ENCODE results near the gene SMIM38.

SMIM38 gene

GRCh38 chr11:69170704-69171103, 15.0 kb downstream of the SMIM38 start:
- H3K4me3 ChIP-seq (ENCODE audit: low read length in 2 of 2), result no peak overlapping the region
- no peak overlapping the region for H3K27ac ChIP-seq (ENCODE audit: low read length)
- peaks cover 19% of the 10 kb centered on the region for H3K4me1 ChIP-seq (ENCODE audit: control insufficient read depth, insufficient read depth, low read length)
- H3K9me3 ChIP-seq (ENCODE audit: control insufficient read depth in 2 of 2, low read length in 2 of 2), result peaks cover 0 to 3% of the 10 kb centered on the region in 2 donors
- no peaks in the 10 kb centered on the region for H3K27me3 ChIP-seq (ENCODE audit: control insufficient read depth in 1 of 2, insufficient read depth in 2 of 2, low read length in 2 of 2)
- H3K9ac ChIP-seq (ENCODE audit: low read length in 2 of 2), result no peak overlapping the region
- H3K36me3 ChIP-seq (ENCODE audit: control insufficient read depth in 2 of 2, insufficient read depth in 2 of 2, low read length in 2 of 2), result peaks cover 0 to 2% of the 10 kb centered on the region in 2 donors

- no peaks in the 10 kb centered on the region for H3K27me3 ChIP-seq (ENCODE audit: control insufficient read depth in 1 of 2, insufficient read depth in 2 of 2, low read length in 2 of 2)
- no peak overlapping the region for H3K27ac ChIP-seq (ENCODE audit: low read length)
- H3K36me3 ChIP-seq (ENCODE audit: control insufficient read depth in 2 of 2, insufficient read depth in 2 of 2, low read length in 2 of 2), result peaks cover 0 to 2% of the 10 kb centered on the region in 2 donors
- H3K9me3 ChIP-seq (ENCODE audit: control insufficient read depth in 2 of 2, low read length in 2 of 2), result peaks cover 0 to 3% of the 10 kb centered on the region in 2 donors
- H3K4me1 ChIP-seq (ENCODE audit: control insufficient read depth, insufficient read depth, low read length), result peaks cover 11% of the 10 kb centered on the region
- no peak overlapping the region for H3K4me3 ChIP-seq (ENCODE audit: low read length in 2 of 2)
- H3K9ac ChIP-seq (ENCODE audit: low read length in 2 of 2), result no peak overlapping the region
These were observed 15.9 kb downstream of the SMIM38 start for GRCh38 chr11:69171476-69172240.

GRCh38 chr11:69172674-69173073, 16.9 kb downstream of the SMIM38 start:
- Histone ChIP-seq H3K36me3 (ENCODE audit: control insufficient read depth in 2 of 2, insufficient read depth in 2 of 2, low read length in 2 of 2) (peaks cover 2% of the 10 kb centered on the region in 2 donors), H3K27me3 (ENCODE audit: control insufficient read depth in 1 of 2, insufficient read depth in 2 of 2, low read length in 2 of 2) (no peaks in the 10 kb centered on the region), H3K27ac (ENCODE audit: low read length) (no peak overlapping the region), H3K4me3 (ENCODE audit: low read length in 2 of 2) (no peak overlapping the region), H3K4me1 (ENCODE audit: control insufficient read depth, insufficient read depth, low read length) (peaks cover 5% of the 10 kb centered on the region), H3K9me3 (ENCODE audit: control insufficient read depth in 2 of 2, low read length in 2 of 2) (peaks cover 0 to 3% of the 10 kb centered on the region in 2 donors), H3K9ac (ENCODE audit: low read length in 2 of 2) (no peak overlapping the region)

- Histone ChIP-seq H3K4me3 (ENCODE audit: low read length in 2 of 2) (no peak overlapping the region), H3K4me1 (ENCODE audit: control insufficient read depth, insufficient read depth, low read length) (no peaks in the 10 kb centered on the region), H3K27me3 (ENCODE audit: control insufficient read depth in 1 of 2, insufficient read depth in 2 of 2, low read length in 2 of 2) (no peaks in the 10 kb centered on the region), H3K27ac (ENCODE audit: low read length) (no peak overlapping the region), H3K9me3 (ENCODE audit: control insufficient read depth in 2 of 2, low read length in 2 of 2) (peaks cover 0 to 3% of the 10 kb centered on the region in 2 donors), H3K36me3 (ENCODE audit: control insufficient read depth in 2 of 2, insufficient read depth in 2 of 2, low read length in 2 of 2) (peaks cover 2 to 4% of the 10 kb centered on the region in 2 donors), H3K9ac (ENCODE audit: low read length in 2 of 2) (no peak overlapping the region)
These were observed 17.6 kb downstream of the SMIM38 start for GRCh38 chr11:69173331-69173730.

- Histone ChIP-seq H3K27ac (ENCODE audit: low read length) (no peak overlapping the region), H3K36me3 (ENCODE audit: control insufficient read depth in 2 of 2, insufficient read depth in 2 of 2, low read length in 2 of 2) (peaks cover 2 to 4% of the 10 kb centered on the region in 2 donors), H3K9ac (ENCODE audit: low read length in 2 of 2) (no peak overlapping the region), H3K9me3 (ENCODE audit: control insufficient read depth in 2 of 2, low read length in 2 of 2) (peaks cover 0 to 3% of the 10 kb centered on the region in 2 donors), H3K27me3 (ENCODE audit: control insufficient read depth in 1 of 2, insufficient read depth in 2 of 2, low read length in 2 of 2) (no peaks in the 10 kb centered on the region), H3K4me1 (ENCODE audit: control insufficient read depth, insufficient read depth, low read length) (no peaks in the 10 kb centered on the region), H3K4me3 (ENCODE audit: low read length in 2 of 2) (no peak overlapping the region)
These were observed 18.3 kb downstream of the SMIM38 start for GRCh38 chr11:69173925-69174581.

GRCh38 chr11:69174841-69175240, 19.1 kb downstream of the SMIM38 start:
- peaks cover 0 to 3% of the 10 kb centered on the region in 2 donors for H3K9me3 ChIP-seq (ENCODE audit: control insufficient read depth in 2 of 2, low read length in 2 of 2)
- H3K36me3 ChIP-seq (ENCODE audit: control insufficient read depth in 2 of 2, insufficient read depth in 2 of 2, low read length in 2 of 2), result peaks cover 2 to 4% of the 10 kb centered on the region in 2 donors
- no peak overlapping the region for H3K27ac ChIP-seq (ENCODE audit: low read length)
- H3K4me3 ChIP-seq (ENCODE audit: low read length in 2 of 2), result no peak overlapping the region
- H3K9ac ChIP-seq (ENCODE audit: low read length in 2 of 2), result no peak overlapping the region
- no peaks in the 10 kb centered on the region for H3K4me1 ChIP-seq (ENCODE audit: control insufficient read depth, insufficient read depth, low read length)
- no peaks in the 10 kb centered on the region for H3K27me3 ChIP-seq (ENCODE audit: control insufficient read depth in 1 of 2, insufficient read depth in 2 of 2, low read length in 2 of 2)

DNA sequence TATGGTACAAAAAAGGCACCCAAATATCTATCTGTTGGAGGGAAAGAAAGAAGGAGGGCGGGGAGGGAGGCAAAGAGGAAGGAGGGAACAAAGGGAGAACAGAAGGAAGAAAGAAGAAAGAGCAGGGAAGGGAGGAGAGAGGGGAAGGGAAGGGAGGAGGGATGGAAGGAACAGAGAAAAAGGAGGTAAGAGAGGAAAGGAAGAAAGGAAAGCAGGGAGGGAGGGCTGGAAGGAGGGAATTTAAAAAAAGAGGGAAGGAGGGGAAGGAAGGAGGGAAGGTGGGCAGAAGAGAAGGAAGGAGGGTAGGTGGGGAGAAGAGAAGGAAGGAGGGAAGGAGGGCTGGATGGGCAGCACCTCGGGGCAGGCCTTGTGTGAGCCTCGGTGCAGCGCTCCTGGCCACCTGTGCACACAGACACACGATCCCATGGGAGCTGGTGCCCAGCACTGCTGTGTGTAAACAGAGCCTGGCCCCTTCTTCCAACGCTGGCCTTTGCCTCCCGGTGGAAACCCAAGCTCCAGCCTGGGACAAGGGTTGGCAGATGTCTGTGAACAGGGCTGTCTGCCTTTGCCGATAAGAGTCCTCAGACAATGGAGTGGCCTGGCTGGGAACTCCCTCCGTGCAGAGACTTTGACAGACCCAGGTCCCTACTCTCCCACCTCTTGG, 23.2 kb downstream of the SMIM38 start:
- no peak overlapping the region for H3K9ac ChIP-seq (ENCODE audit: low read length in 2 of 2)
- H3K4me1 ChIP-seq (ENCODE audit: control insufficient read depth, insufficient read depth, low read length), result no peaks in the 10 kb centered on the region
- peaks cover 0 to 8% of the 10 kb centered on the region in 2 donors for H3K9me3 ChIP-seq (ENCODE audit: control insufficient read depth in 2 of 2, low read length in 2 of 2)
- H3K27me3 ChIP-seq (ENCODE audit: control insufficient read depth in 1 of 2, insufficient read depth in 2 of 2, low read length in 2 of 2), result no peaks in the 10 kb centered on the region
- H3K27ac ChIP-seq (ENCODE audit: low read length), result no peak overlapping the region
- no peak overlapping the region for H3K4me3 ChIP-seq (ENCODE audit: low read length in 2 of 2)
- H3K36me3 ChIP-seq (ENCODE audit: control insufficient read depth in 2 of 2, insufficient read depth in 2 of 2, low read length in 2 of 2), result peaks cover 0 to 4% of the 10 kb centered on the region in 2 donors

- H3K4me3 ChIP-seq (ENCODE audit: low read length in 2 of 2), result no peak overlapping the region
- no peaks in the 10 kb centered on the region for H3K27me3 ChIP-seq (ENCODE audit: control insufficient read depth in 1 of 2, insufficient read depth in 2 of 2, low read length in 2 of 2)
- peaks cover 0 to 5% of the 10 kb centered on the region in 2 donors for H3K9me3 ChIP-seq (ENCODE audit: control insufficient read depth in 2 of 2, low read length in 2 of 2)
- peaks cover 0 to 4% of the 10 kb centered on the region in 2 donors for H3K36me3 ChIP-seq (ENCODE audit: control insufficient read depth in 2 of 2, insufficient read depth in 2 of 2, low read length in 2 of 2)
- H3K4me1 ChIP-seq (ENCODE audit: control insufficient read depth, insufficient read depth, low read length), result no peaks in the 10 kb centered on the region
- no peak overlapping the region for H3K27ac ChIP-seq (ENCODE audit: low read length)
- H3K9ac ChIP-seq (ENCODE audit: low read length in 2 of 2), result no peak overlapping the region
These were observed 24.5 kb downstream of the SMIM38 start for GRCh38 chr11:69180226-69180625.

GRCh38 chr11:69180726-69181125, 25.0 kb downstream of the SMIM38 start:
- Histone ChIP-seq H3K27ac (ENCODE audit: low read length) (no peak overlapping the region), H3K27me3 (ENCODE audit: control insufficient read depth in 1 of 2, insufficient read depth in 2 of 2, low read length in 2 of 2) (no peaks in the 10 kb centered on the region), H3K4me3 (ENCODE audit: low read length in 2 of 2) (no peak overlapping the region), H3K4me1 (ENCODE audit: control insufficient read depth, insufficient read depth, low read length) (no peaks in the 10 kb centered on the region), H3K9me3 (ENCODE audit: control insufficient read depth in 2 of 2, low read length in 2 of 2) (peaks cover 0 to 5% of the 10 kb centered on the region in 2 donors), H3K36me3 (ENCODE audit: control insufficient read depth in 2 of 2, insufficient read depth in 2 of 2, low read length in 2 of 2) (peaks cover 0 to 4% of the 10 kb centered on the region in 2 donors), H3K9ac (ENCODE audit: low read length in 2 of 2) (no peak overlapping the region)

DNA sequence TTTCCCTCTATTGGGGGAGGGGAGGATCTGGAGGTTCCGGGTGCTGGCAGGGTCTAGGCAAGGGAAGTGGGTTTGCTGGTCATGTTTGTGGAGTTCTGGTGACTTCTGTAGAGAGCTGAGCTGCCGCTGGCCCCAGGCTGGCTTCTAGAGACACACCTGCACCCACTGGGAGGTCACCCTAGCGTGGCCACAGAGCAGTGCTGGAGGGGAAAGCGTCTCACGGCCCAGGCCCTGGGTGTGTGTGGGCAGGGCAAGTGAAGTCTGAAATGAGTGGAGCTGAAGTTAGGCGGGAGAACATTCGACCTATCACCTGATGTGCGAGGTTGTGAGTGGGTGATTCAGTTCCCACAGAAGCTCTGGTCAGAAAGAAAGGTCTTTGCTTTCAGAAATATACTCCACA, 27.9 kb downstream of the SMIM38 start:
- H3K27me3 ChIP-seq (ENCODE audit: control insufficient read depth in 1 of 2, insufficient read depth in 2 of 2, low read length in 2 of 2), result peaks cover 0 to 6% of the 10 kb centered on the region in 2 donors
- no peaks in the 10 kb centered on the region for H3K4me1 ChIP-seq (ENCODE audit: control insufficient read depth, insufficient read depth, low read length)
- no peak overlapping the region for H3K27ac ChIP-seq (ENCODE audit: low read length)
- H3K9me3 ChIP-seq (ENCODE audit: control insufficient read depth in 2 of 2, low read length in 2 of 2), result peaks cover 8 to 20% of the 10 kb centered on the region in 2 donors
- no peaks in the 10 kb centered on the region for H3K36me3 ChIP-seq (ENCODE audit: control insufficient read depth in 2 of 2, insufficient read depth in 2 of 2, low read length in 2 of 2)
- no peak overlapping the region for H3K4me3 ChIP-seq (ENCODE audit: low read length in 2 of 2)
- no peak overlapping the region for H3K9ac ChIP-seq (ENCODE audit: low read length in 2 of 2)
